Karpas-422 (cell line): ENCODE results near the gene NUP37. TPM values are rescaled to one million over a fixed set of nuclear protein-coding genes. Genes with fewer than 3 reads are reported as not detected.
"Not testable (repeated sequence)": the region's sequence is repeated elsewhere in the genome, so short reads cannot be mapped to it uniquely, and the experiment has no call there.

Experiments
- DNase-seq: peaks from one replicate; pipeline ENCODE4 v3.0.0-alpha.2; 2015
- H2AFZ ChIP-seq: fragments of 200-600 bp; sonication (generic); 2 replicates; pipeline ENCODE4 v1.6.1; 2014; ENCODE audit warnings: antibody characterized with exemption, low read length, mixed read lengths
- H3K27ac ChIP-seq: fragments of 200-600 bp; sonication (generic); 2 replicates; pipeline ENCODE4 v1.5.1; 2014; ENCODE audit warnings: mild to moderate bottlenecking, low read length, moderate library complexity
- H3K27me3 ChIP-seq: fragments of 200-600 bp; sonication (generic); 2 replicates; pipeline ENCODE4 v1.6.1; 2014; ENCODE audit warnings: low read length, mixed read lengths
- H3K36me3 ChIP-seq: fragments of 200-600 bp; sonication (generic); 2 replicates; pipeline ENCODE4 v1.6.1; 2014; ENCODE audit warnings: low read length, mixed read lengths; ENCODE audit not compliant: insufficient read depth
- H3K4me1 ChIP-seq: fragments of 200-600 bp; sonication (generic); 2 replicates; pipeline ENCODE4 v1.6.1; 2014; ENCODE audit warnings: mild to moderate bottlenecking, low read length, mixed read lengths
- H3K4me2 ChIP-seq: fragments of 200-600 bp; sonication (generic); 2 replicates; pipeline ENCODE4 v1.6.1; 2014; ENCODE audit warnings: low read length, low read depth, mild to moderate bottlenecking; ENCODE audit not compliant: poor library complexity, severe bottlenecking
- H3K4me3 ChIP-seq: fragments of 200-600 bp; sonication (generic); 2 replicates; pipeline ENCODE4 v1.5.1; 2014; ENCODE audit warnings: mild to moderate bottlenecking, antibody characterized with exemption, low read length, mixed read lengths
- H3K79me2 ChIP-seq: fragments of 200-600 bp; sonication (generic); 2 replicates; pipeline ENCODE4 v1.6.1; 2014; ENCODE audit warnings: mild to moderate bottlenecking, low read length, mixed read lengths
- H3K9ac ChIP-seq: fragments of 200-600 bp; sonication (generic); 2 replicates; pipeline ENCODE4 v1.6.0; 2014; ENCODE audit warnings: low read length
- H3K9me2 ChIP-seq: fragments of 200-600 bp; sonication (generic), shearing (Covaris generic); replicated peaks from 2 replicates; pipeline ENCODE4 v1.6.0; 2014; ENCODE audit warnings: mild to moderate bottlenecking, low read length, moderate library complexity; ENCODE audit not compliant: insufficient read depth
- H3K9me3 ChIP-seq: fragments of 300-700, 200-600 bp; sonication (generic); 2 replicates; pipeline ENCODE4 v1.6.1; 2014; ENCODE audit warnings: low read length, mixed read lengths
- H4K20me1 ChIP-seq: fragments of 200-600 bp; sonication (generic); 2 replicates; pipeline ENCODE4 v1.6.1; 2014; ENCODE audit warnings: mild to moderate bottlenecking, antibody characterized with exemption, low read length, low read depth; ENCODE audit not compliant: insufficient read depth
- total RNA-seq: library from RNA; depleted of rRNA; stranded (reverse); fragments of >200 nt; shearing (Covaris generic); gene quantifications from 2 replicates; pipeline ENCODE4 v1.2.3, GENCODE V29; 2014; ENCODE audit warnings: low replicate concordance; rRNA removed

Gene NUP37
- total RNA-seq = 65.7 and 108 TPM in 2 replicates

GRCh38 chr12:102119674-102120563 lies at the start of gene NUP37, which contains the start of gene PARPBP:
NUP37 (minus strand) TSS chr12:102120114; CDS start chr12:102118518, 1,596 bp downstream.
PARPBP (plus strand) TSS chr12:102120183; CDS start chr12:102123889, 3,706 bp downstream.
- Histone ChIP-seq H3K9me3 (no peaks in the 10 kb centered on the region), H2AFZ (peak within 1 kb of the TSS; percentile 88; the same call in 1 of the 2 replicates), H3K9me2 (no peaks in the 10 kb centered on the region), H4K20me1 (no peaks in the 10 kb centered on the region), H3K4me2 (peak within 1 kb of the TSS; percentile 85), H3K27ac (peak within 1 kb of the TSS; percentile 73), H3K9ac (peak within 1 kb of the TSS; percentile 96), H3K36me3 (peaks cover 48% of the 10 kb centered on the region; the same call in 1 of the 2 replicates), H3K4me3 (peak within 1 kb of the TSS; percentile 99), H3K4me1 (peaks cover 33% of the 10 kb centered on the region), H3K27me3 (no peaks in the 10 kb centered on the region), H3K79me2 (peaks cover 76% of the 10 kb centered on the region)
- DNase-seq = peak; percentile 96

- H3K9ac ChIP-seq = no peak overlapping the region
- no peaks in the 10 kb centered on the region for H3K27me3 ChIP-seq
- no peak overlapping the region for H3K4me2 ChIP-seq
- DNase-seq = no peak
- no peak overlapping the region for H3K4me3 ChIP-seq
- H3K36me3 ChIP-seq = peaks cover 26% of the 10 kb centered on the region; the same call in 1 of the 2 replicates
- H3K79me2 ChIP-seq = peaks cover 16% of the 10 kb centered on the region; the same call in 1 of the 2 replicates
- H3K9me2 ChIP-seq = no peaks in the 10 kb centered on the region
- H3K4me1 ChIP-seq = peaks cover 3% of the 10 kb centered on the region; the same call in 1 of the 2 replicates
- H3K27ac ChIP-seq = no peak overlapping the region
- no peaks in the 10 kb centered on the region for H3K9me3 ChIP-seq
- H4K20me1 ChIP-seq = no peaks in the 10 kb centered on the region
- no peak overlapping the region for H2AFZ ChIP-seq
Measured at GRCh38 chr12:102167821-102168604, 48.1 kb upstream of the NUP37 start.

GRCh38 chr12:102163383-102163782 lies 43.5 kb upstream of the NUP37 start:
- Histone ChIP-seq H3K36me3 (peaks cover 17% of the 10 kb centered on the region; the same call in 1 of the 2 replicates), H4K20me1 (no peaks in the 10 kb centered on the region), H3K4me3 (no peak overlapping the region), H3K9me3 (no peaks in the 10 kb centered on the region), H3K4me2 (no peak overlapping the region), H3K27me3 (no peaks in the 10 kb centered on the region), H2AFZ (no peak overlapping the region), H3K9ac (no peak overlapping the region), H3K9me2 (no peaks in the 10 kb centered on the region), H3K79me2 (peaks cover 18% of the 10 kb centered on the region; the same call in 1 of the 2 replicates), H3K4me1 (no peaks in the 10 kb centered on the region), H3K27ac (no peak overlapping the region)
- no peak for DNase-seq

GRCh38 chr12:102155206-102155605 lies 35.3 kb upstream of the NUP37 start:
- H3K9ac ChIP-seq, H3K79me2 ChIP-seq, H2AFZ ChIP-seq, DNase-seq, H3K4me2 ChIP-seq, H3K9me2 ChIP-seq, H3K4me1 ChIP-seq, H3K27me3 ChIP-seq, H3K27ac ChIP-seq, H3K4me3 ChIP-seq, H4K20me1 ChIP-seq, H3K9me3 ChIP-seq: not testable (repeated sequence)
- H3K36me3 ChIP-seq = peaks cover 15% of the 10 kb centered on the region; the same call in 1 of the 2 replicates

- H3K36me3 ChIP-seq = peaks cover 26% of the 10 kb centered on the region
- H2AFZ ChIP-seq = not testable (repeated sequence)
Measured at GRCh38 chr12:102147062-102147587, 27.2 kb upstream of the NUP37 start.

GRCh38 chr12:102144221-102144620 lies 24.3 kb upstream of the NUP37 start:
- no peak for DNase-seq
- Histone ChIP-seq H3K4me1 (no peaks in the 10 kb centered on the region), H3K27me3 (no peaks in the 10 kb centered on the region), H3K9ac (no peak overlapping the region), H3K27ac (no peak overlapping the region), H4K20me1 (no peaks in the 10 kb centered on the region), H3K9me3 (no peaks in the 10 kb centered on the region), H3K4me2 (no peak overlapping the region), H3K9me2 (no peaks in the 10 kb centered on the region), H3K79me2 (peaks cover 58% of the 10 kb centered on the region), H2AFZ (no peak overlapping the region), H3K4me3 (no peak overlapping the region), H3K36me3 (peaks cover 21% of the 10 kb centered on the region)

More at GRCh38 chr12:102147062-102147587, 27.2 kb upstream of the NUP37 start:
- not testable (repeated sequence) for H3K27me3 ChIP-seq, H3K4me1 ChIP-seq, H3K27ac ChIP-seq, H3K9me2 ChIP-seq, H4K20me1 ChIP-seq, H3K9me3 ChIP-seq, H3K9ac ChIP-seq, DNase-seq, H3K4me3 ChIP-seq, H3K4me2 ChIP-seq
- peaks cover 51% of the 10 kb centered on the region for H3K79me2 ChIP-seq

- DNase-seq, H3K4me2 ChIP-seq, H3K9ac ChIP-seq, H4K20me1 ChIP-seq, H3K4me3 ChIP-seq, H3K4me1 ChIP-seq, H3K9me3 ChIP-seq, H3K9me2 ChIP-seq, H3K27me3 ChIP-seq, H3K27ac ChIP-seq, H2AFZ ChIP-seq: not testable (repeated sequence)
- Histone ChIP-seq H3K36me3 (peaks cover 21% of the 10 kb centered on the region), H3K79me2 (peaks cover 54% of the 10 kb centered on the region)
Measured at GRCh38 chr12:102142866-102143373, 23.0 kb upstream of the NUP37 start.
